SK-N-SH (cell line): ENCODE measurements around the gene GREM2. TPM values are rescaled to one million over a fixed set of nuclear protein-coding genes. Genes with fewer than 3 reads are reported as not detected.
A peak's percentile ranks its signal among the peaks of the same experiment; 100 is the strongest.

ENCODE experiments used
- CTCF ChIA-PET: fragments of 300-600, 350-600 bp; formaldehyde crosslinking; extraction: SDS; loops from one replicate; lab custom pipeline; 2021; lab: Yijun Ruan, JAX
- POLR2A ChIA-PET: fragments of 350-600 bp; sonication (Branson Sonifier 250); formaldehyde crosslinking; extraction: SDS; loops from one replicate; lab custom pipeline; 2020; ENCODE audit warnings: antibody characterized with exemption, inconsistent platforms; lab: Yijun Ruan, JAX
- DNase-seq: peaks from one replicate; pipeline ENCODE4 v3.0.0; 2012
- H2AFZ ChIP-seq: fragments of 200-600 bp; sonication (generic); 2 replicates; pipeline ENCODE4 v1.8.1; 2016; ENCODE audit warnings: antibody characterized with exemption, mild to moderate bottlenecking, low read depth
- H3F3A ChIP-seq: fragments of 200-600 bp; sonication (generic); replicated peaks from 2 replicates; pipeline ENCODE3; 2016; ENCODE audit warnings: antibody characterized with exemption, mild to moderate bottlenecking; ENCODE audit not compliant: insufficient read depth
- H3K27ac ChIP-seq, 2 experiments: fragments of 200-500 bp in 1 of 2; fragments of 200-600 bp in 1 of 2; sonication (Bioruptor generic) in 1 of 2; sonication (generic), shearing (Covaris generic) in 1 of 2; 2 replicates each; pipeline versions ENCODE4 v1.5.1 to v1.6.1; 2014 to 2016; ENCODE audit warnings: low read depth in 2 of 2, inconsistent platforms in 1 of 2, low read length in 1 of 2, mild to moderate bottlenecking in 1 of 2, mixed read lengths in 1 of 2
- H3K27me3 ChIP-seq: fragments of 200-600 bp; sonication (generic), shearing (Covaris generic); 2 replicates; pipeline ENCODE4 v1.6.1; 2016; ENCODE audit warnings: mixed run types; ENCODE audit not compliant: insufficient read depth
- H3K36me3 ChIP-seq, 2 experiments: fragments of 200-500 bp in 1 of 2; fragments of 200-600 bp in 1 of 2; sonication (Bioruptor generic) in 1 of 2; sonication (generic) in 1 of 2; replicated peaks in 1 of 2; 2 replicates each; pipeline versions ENCODE3 to v1.5.1; 2014 to 2016; ENCODE audit warnings: low read length in 1 of 2, mild to moderate bottlenecking in 1 of 2; ENCODE audit not compliant: insufficient read depth in 2 of 2, control insufficient read depth in 1 of 2
- H3K4me1 ChIP-seq, 2 experiments: fragments of 200-500 bp in 1 of 2; fragments of 200-600 bp in 1 of 2; sonication (Bioruptor generic) in 1 of 2; sonication (generic), shearing (Covaris generic) in 1 of 2; 2 replicates each; pipeline versions ENCODE4 v1.5.1 to v1.6.1; 2014 to 2016; ENCODE audit warnings: low read depth in 1 of 2, low read length in 1 of 2, mixed run types in 1 of 2; ENCODE audit not compliant: insufficient read depth in 2 of 2, control insufficient read depth in 1 of 2
- H3K4me2 ChIP-seq: fragments of 200-600 bp; sonication (generic), shearing (Covaris generic); 2 replicates; pipeline ENCODE4 v1.6.1; 2017; ENCODE audit warnings: mixed run types
- H3K4me3 ChIP-seq, 2 experiments: fragments of 200-500 bp in 1 of 2; fragments of 200-600 bp in 1 of 2; sonication (Bioruptor generic) in 1 of 2; sonication (generic), shearing (Covaris generic) in 1 of 2; 2 replicates each; pipeline versions ENCODE4 v1.5.1 to v1.8.1; 2014 to 2016; ENCODE audit warnings: low read depth in 2 of 2, inconsistent platforms in 1 of 2, low read length in 1 of 2, mild to moderate bottlenecking in 1 of 2, mixed read lengths in 1 of 2, moderate library complexity in 1 of 2
- H3K79me2 ChIP-seq: fragments of 200-600 bp; sonication (generic); 2 replicates; pipeline ENCODE4 v1.8.1; 2017; ENCODE audit warnings: mild to moderate bottlenecking; ENCODE audit not compliant: insufficient read depth
- H3K9ac ChIP-seq: fragments of 200-600 bp; sonication (generic); 2 replicates; pipeline ENCODE4 v1.6.1; 2017; ENCODE audit warnings: mixed run types
- H3K9me2 ChIP-seq: fragments of 200-600 bp; sonication (generic); 2 replicates; pipeline ENCODE4 v1.6.1; 2017; ENCODE audit warnings: mixed run types
- H3K9me3 ChIP-seq: fragments of 200-600 bp; sonication (generic); 2 replicates; pipeline ENCODE4 v1.6.1; 2017; ENCODE audit warnings: mixed run types, mild to moderate bottlenecking, moderate library complexity
- H4K20me1 ChIP-seq: fragments of 200-600 bp; sonication (generic); 2 replicates; pipeline ENCODE4 v1.6.1; 2017; ENCODE audit warnings: mild to moderate bottlenecking, mixed run types; ENCODE audit not compliant: insufficient read depth
- CTCF ChIP-seq: fragments of 200-600 bp; sonication (generic); IDR thresholded peaks from 2 replicates; pipeline ENCODE4 v1.6.1; 2017; ENCODE audit warnings: antibody characterized with exemption, mild to moderate bottlenecking, moderate library complexity
- FOSL2 ChIP-seq: IDR thresholded peaks from 2 replicates; pipeline ENCODE4 v1.4.0; 2012; ENCODE audit warnings: low read depth, mild to moderate bottlenecking, moderate library complexity, borderline replicate concordance
- FOXM1 ChIP-seq: IDR thresholded peaks from 2 replicates; pipeline ENCODE4 v1.4.0; 2012; ENCODE audit warnings: low read depth, mild to moderate bottlenecking
- GABPA ChIP-seq: IDR thresholded peaks from 2 replicates; pipeline ENCODE4 v1.4.0; 2012; ENCODE audit warnings: low read depth, mild to moderate bottlenecking
- JUND ChIP-seq: IDR thresholded peaks from 2 replicates; pipeline ENCODE4 v1.4.0; 2012
- MAX ChIP-seq: IDR thresholded peaks from 2 replicates; pipeline ENCODE4 v1.4.0; 2012; ENCODE audit warnings: low read depth
- MEF2A ChIP-seq: IDR thresholded peaks from 2 replicates; pipeline ENCODE4 v1.4.0; 2012; ENCODE audit warnings: low read depth, borderline replicate concordance
- MXI1 ChIP-seq: IDR thresholded peaks from 2 replicates; pipeline ENCODE4 v1.6.1; 2012; ENCODE audit warnings: mild to moderate bottlenecking, low read depth, low read length, improper control_type of control experiment
- NFIC ChIP-seq: IDR thresholded peaks from 2 replicates; pipeline ENCODE4 v1.4.0; 2012; ENCODE audit warnings: borderline replicate concordance
- NRF1 ChIP-seq: IDR thresholded peaks from 2 replicates; pipeline ENCODE4 v1.6.1; 2012; ENCODE audit warnings: low read depth, mild to moderate bottlenecking, low read length
- PBX3 ChIP-seq: IDR thresholded peaks from 2 replicates; pipeline ENCODE4; 2012
- REST ChIP-seq: IDR thresholded peaks from 2 replicates; pipeline ENCODE4 v1.6.1; 2012; ENCODE audit warnings: mild to moderate bottlenecking, low read depth, low read length, moderate library complexity
- RFX5 ChIP-seq: IDR thresholded peaks from 2 replicates; pipeline ENCODE4 v1.6.1; 2012; ENCODE audit warnings: mild to moderate bottlenecking, improper control_type of control experiment, low read length
- USF1 ChIP-seq: IDR thresholded peaks from 2 replicates; pipeline ENCODE4 v1.4.0; 2012; ENCODE audit warnings: low read depth, borderline replicate concordance
- ZBTB33 ChIP-seq: IDR thresholded peaks from 2 replicates; pipeline ENCODE4 v1.4.0; 2012; ENCODE audit warnings: low read depth, borderline replicate concordance
- WGBS: methylation state at CpG from one replicate; pipeline ENCODE4 v1.1.6; 2017; ENCODE audit warnings: low lambda C conversion rate; 5-methylcytosine and 5-hydroxymethylcytosine counted together
- polyA plus RNA-seq, 3 experiments: library from polyadenylated mRNA; depleted of rRNA; stranded (reverse); fragments of >200 nt; gene quantifications; 2 replicates each; pipeline ENCODE4 v1.2.3, GENCODE V29; 2012

GREM2 gene
- polyA plus RNA-seq, 1 of the 3 experiments (the other 2 are of a cell fraction), result 0.94 TPM

- TF ChIP-seq CTCF (no peak), GABPA (no peak), MEF2A (no peak)
Measured at GRCh38 chr1:240500647-240501046, 111.3 kb downstream of the GREM2 start (continued).

- H4K20me1 ChIP-seq, result no peaks in the 10 kb centered on the region
- no peak overlapping the region for H3K4me3 ChIP-seq
- ChIA-PET POLR2A (no interaction called here), CTCF (interaction anchor here (1.0 kb wide), 1 partner anchor 108 kb away, joined by 3 read pairs; no protein-coding TSS in a partner anchor)
- H3K9ac ChIP-seq, result no peak overlapping the region
- H3K27ac ChIP-seq, result no peak overlapping the region; a peak in 1 of 4 replicates
- H3K9me2 ChIP-seq, result no peaks in the 10 kb centered on the region
- no peaks in the 10 kb centered on the region for H3K79me2 ChIP-seq
- H3K36me3 ChIP-seq, result no peaks in the 10 kb centered on the region
- no peak overlapping the region for H3K4me2 ChIP-seq
- no peaks in the 10 kb centered on the region for H3K9me3 ChIP-seq
- H3F3A ChIP-seq, result peaks cover 9% of the 10 kb centered on the region
- H3K4me1 ChIP-seq, result peaks cover 8 to 21% of the 10 kb centered on the region in 2 experiments; a peak in 3 of 4 replicates
- TF ChIP-seq NRF1 (no peak), RFX5 (no peak), CTCF (no peak), FOXM1 (no peak), GABPA (no peak), JUND (peak; percentile 22; the same call in 1 of the 2 replicates), ZBTB33 (no peak), NFIC (no peak), MXI1 (no peak), MAX (no peak), REST (no peak), PBX3 (peak; percentile 41; the same call in 1 of the 2 replicates), MEF2A (no peak), FOSL2 (peak; percentile 55; the same call in 1 of the 2 replicates), USF1 (no peak)
- 81% methylated on average over 2 of the region's 2 CpGs for WGBS
- no peak for DNase-seq
- H3K27me3 ChIP-seq, result no peaks in the 10 kb centered on the region
- peak overlapping the region; percentile 12; the same call in 1 of the 2 replicates for H2AFZ ChIP-seq
Measured at GRCh38 chr1:240499012-240499411, 112.9 kb downstream of the GREM2 start.
